GM18873 (cell line): ENCODE results near the gene PYCARD.

Experiments used
- ATAC-seq: cut with Tn5 transposase; IDR thresholded peaks from one replicate; pipeline ENCODE4 v1.9.1; 2021; ENCODE audit warnings: mild to moderate bottlenecking, moderate library complexity, moderate number of reproducible peaks; ENCODE audit not compliant: unreplicated experiment, low FRiP score

PYCARD gene

DNA sequence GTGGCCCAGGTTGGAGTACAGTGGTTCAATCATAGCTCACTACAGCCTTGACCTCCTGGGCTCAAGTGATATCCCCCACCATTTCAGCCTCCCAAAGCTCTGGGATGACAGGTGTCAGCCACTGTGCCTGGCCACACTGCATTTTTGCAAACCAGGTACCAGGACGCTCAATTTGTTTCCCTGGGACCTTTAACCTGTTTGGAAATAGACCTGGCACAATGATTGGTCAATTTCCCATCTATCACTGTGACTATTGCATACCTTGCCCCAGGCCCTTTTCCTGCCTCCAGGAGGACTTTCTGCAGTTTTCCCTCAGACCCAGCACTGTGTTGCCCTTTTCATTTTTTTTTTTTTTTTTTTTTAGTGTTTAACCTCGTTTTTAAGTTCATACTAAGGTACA, 33.7 kb downstream of the PYCARD start:
- no peak for ATAC-seq

DNA sequence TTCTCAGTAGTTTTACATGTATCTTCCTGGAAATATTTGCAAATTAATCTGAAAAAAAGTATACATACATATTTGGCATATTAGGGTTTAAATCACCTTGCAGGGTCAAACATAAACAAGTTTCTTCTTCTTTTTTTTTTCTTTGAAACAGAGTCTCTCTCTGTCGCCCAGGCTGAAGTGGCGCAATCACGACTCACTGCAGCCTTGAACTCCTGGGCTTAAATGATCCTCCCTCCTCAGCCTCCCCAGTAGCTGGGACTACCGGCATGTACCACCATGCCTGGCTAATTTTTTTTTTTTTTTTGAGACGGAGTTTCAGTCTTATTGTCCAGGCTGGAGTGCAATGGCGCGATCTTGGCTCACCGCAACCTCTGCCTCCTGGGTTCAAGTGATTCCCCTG, 35.2 kb downstream of the PYCARD start:
- ATAC-seq, result no peak

GRCh38 chr16:31157136-31157535, 45.4 kb downstream of the PYCARD start:
- ATAC-seq, result no peak
